ENCODE results near the gene EXOC5.
A peak's percentile ranks its signal among the peaks of the same experiment; 100 is the strongest.
"Not testable (repeated sequence)": the region's sequence is repeated elsewhere in the genome, so short reads cannot be mapped to it uniquely, and the experiment has no call there.

The EXOC5 gene

DNA sequence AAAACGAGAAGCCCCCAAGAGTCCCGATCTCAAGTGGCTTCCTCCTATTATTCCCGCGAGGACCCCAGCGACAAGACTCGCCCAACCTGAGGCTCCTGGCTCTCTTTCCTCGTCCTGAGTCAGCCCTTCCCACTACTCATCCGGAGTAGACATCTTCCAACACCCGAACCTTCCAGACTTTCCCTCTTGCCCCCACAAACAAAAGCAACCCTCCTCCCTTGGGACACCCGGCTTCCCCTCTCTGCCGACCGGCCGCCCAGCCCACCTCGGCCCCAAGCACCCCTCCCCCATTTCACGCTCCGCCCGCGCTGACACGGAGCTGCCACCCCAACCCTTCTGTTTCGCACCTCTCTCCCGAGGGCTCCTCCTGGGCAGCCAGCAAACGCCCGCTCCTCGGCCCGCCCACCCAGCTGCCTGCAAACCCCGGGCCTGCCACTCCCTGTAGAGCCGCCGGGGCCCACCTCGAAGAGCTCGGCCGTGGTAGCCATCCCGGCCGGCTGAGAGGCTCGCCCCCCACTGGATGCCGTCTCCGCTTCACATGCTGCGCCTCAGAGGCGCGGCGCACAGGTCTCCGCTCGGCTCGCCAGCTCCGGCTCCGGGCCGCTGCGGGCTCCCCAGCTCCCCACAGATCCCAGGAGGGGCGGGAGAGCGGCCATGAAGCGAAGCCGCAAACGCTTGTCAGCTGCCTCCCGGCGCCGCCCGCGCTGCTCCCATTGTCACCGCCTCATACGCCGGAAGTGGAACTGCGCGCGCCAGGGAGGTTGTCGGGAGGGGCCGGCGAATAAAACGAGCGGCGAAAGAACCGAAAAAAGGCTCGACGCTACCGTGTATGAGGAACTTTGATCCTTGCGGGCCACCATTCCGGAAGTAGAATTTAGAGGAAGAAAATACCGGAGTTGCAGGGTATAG is at the start of gene EXOC5, which contains the start of gene AP5M1:
Gene EXOC5, minus strand, starts transcription at position 745 of the 909 bp plus-strand sequence. Its CDS starts 257 bp downstream, at position 488.
Gene AP5M1, plus strand, starts transcription at position 811 of the 909 bp plus-strand sequence. CDS start 344 bp downstream, outside the sequence.
- peak; percentile 87 to 94 for DNase-seq

GRCh38 chr14:57317248-57317833 is 48.6 kb upstream of the EXOC5 start:
- peak; percentile 44 to 62 for DNase-seq

- no peak for DNase-seq
Measured at GRCh38 chr14:57314396-57315089, 45.8 kb upstream of the EXOC5 start.

- no peak for DNase-seq
Measured at GRCh38 chr14:57302883-57303282, 34.2 kb upstream of the EXOC5 start.

- DNase-seq, result no peak
Measured at GRCh38 chr14:57299511-57299910, 30.8 kb upstream of the EXOC5 start.

DNA sequence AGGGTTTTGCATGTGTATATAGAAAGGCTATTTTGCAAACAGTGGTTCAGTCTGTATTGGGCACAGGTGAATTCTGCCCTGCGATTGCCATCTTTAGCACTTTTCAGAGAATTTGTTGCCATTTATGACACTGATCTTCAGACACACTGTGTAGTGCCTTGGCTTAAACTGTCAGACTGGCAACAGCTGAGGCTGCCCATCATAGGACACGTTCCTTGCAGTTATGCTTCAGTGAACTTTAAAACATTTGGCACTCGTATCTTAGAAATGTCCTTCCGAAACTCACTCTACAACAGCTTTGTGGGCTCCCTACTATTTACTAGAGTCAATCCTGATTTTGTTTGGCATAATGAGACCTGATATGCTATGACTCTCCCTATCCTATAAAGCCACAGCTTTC is 29.1 kb upstream of the EXOC5 start:
- DNase-seq, result no peak

GRCh38 chr14:57295239-57295638 is 26.5 kb upstream of the EXOC5 start:
- no peak for DNase-seq

- peak in 1 of 2 donors; percentile 5 for DNase-seq
Measured at GRCh38 chr14:57293866-57294837, 25.4 kb upstream of the EXOC5 start.

DNA sequence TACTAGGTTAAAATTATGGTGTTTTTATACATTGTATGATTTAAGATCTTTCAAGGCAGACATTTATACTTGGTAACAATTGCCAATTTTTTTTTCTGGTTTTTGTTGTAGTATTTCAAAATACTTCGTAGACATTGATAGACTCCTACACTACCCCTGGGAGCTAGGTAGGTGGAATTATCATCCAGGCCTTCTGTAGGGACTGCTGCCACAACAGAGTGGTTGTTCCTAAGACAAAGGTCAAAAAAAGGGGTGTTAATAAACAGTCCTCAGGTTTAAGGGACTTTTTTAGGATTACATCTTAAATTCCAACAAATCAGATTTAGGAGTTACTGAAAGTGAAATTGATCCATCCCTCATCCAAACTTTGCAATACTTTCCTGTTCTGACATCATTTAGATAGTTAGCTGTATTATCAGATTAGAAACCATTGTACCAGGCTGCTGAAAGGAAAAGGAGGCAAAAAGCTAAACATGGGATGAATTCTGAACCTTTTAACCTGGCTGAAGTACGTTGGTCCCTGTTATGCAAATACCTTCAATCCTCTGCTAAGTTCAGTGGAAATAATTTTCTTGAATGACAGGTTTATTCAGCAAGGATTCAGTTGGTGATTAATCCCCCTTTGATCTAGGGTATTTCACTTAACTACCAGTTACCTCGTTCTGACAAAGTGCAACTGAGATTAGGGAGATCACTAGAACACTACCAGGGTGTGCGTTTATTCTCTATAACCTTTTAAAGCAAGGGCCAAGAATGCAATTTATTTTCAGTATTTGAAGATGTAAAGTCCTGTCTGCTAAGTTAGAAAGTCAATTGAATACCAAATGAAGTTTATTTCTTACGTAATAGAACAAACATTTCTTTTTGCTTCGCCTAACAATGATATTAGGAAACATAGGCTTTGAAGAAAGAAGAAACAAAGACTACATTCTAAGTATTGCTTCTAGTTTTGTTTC is 23.3 kb upstream of the EXOC5 start:
- DNase-seq, result no peak

DNA sequence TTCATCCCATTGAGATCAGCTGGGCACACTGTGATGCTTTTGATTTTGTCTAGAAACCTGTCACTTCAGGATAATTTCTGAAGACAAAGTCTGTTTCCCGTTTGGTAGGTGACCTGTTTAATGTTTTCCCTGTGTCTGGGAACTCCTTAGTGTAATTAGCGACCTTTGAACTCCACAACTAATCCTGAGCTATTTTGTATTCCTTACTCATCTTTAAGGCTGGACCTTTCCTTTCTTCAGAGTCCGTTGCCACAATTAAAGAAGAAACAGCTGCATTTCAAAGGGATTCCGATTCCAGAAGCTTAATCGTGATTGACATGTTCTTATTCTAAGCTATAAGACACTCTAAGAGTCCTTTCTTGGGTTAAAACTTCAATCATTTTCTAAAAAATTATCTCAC is 22.0 kb upstream of the EXOC5 start:
- no peak for DNase-seq

DNA sequence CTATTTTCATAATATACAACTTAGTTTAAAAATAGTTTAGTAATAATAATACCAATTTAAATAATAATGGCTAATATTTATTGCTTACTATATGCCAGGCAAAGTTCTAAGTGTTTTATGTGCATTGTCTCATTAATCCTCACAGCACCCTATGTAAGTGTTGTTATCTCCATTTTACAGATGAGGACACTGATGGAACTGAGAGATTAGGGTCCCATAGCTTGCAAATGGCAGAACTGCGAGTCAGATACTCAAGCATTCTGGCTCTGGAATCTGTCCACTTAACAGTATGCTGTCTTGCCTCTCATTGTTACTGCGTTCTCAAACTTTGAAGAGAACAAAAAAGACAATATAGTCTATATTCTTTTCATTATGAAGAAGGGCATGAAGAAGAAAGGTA is 19.0 kb upstream of the EXOC5 start:
- DNase-seq, result no peak

- no peak for DNase-seq
Measured at GRCh38 chr14:57277062-57277461, 8.4 kb upstream of the EXOC5 start.

DNA sequence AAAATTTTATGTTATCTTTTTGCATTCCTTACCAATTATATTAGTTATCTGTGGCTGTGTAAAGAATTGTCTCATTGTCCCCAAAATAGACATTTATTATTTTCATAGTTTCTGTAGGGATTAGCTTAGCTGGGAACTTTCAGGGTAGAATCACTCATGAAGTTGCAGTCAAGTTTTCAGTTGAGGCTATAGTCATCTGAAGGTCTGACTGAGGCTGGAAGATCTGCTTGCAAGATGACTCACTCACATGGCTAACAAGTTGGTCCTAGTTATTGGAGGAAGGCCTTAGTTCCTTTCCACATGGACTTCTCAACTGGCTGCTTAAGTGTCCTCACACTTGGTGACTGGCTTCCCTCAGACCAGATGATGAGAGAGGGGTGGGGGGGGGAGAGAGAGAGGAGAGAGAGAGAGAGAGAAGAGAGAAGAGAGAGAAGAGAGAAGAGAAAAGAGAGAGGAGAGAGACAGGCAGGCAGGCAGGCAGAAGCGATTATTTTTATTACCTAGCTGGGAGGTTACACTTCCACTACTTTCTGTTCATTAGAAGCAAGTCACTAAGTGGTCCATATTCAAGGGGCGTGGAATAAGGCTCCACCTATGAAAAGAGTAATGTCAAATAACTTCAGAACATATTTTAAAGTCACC is 6.4 kb upstream of the EXOC5 start:
- DNase-seq, result no peak

DNA sequence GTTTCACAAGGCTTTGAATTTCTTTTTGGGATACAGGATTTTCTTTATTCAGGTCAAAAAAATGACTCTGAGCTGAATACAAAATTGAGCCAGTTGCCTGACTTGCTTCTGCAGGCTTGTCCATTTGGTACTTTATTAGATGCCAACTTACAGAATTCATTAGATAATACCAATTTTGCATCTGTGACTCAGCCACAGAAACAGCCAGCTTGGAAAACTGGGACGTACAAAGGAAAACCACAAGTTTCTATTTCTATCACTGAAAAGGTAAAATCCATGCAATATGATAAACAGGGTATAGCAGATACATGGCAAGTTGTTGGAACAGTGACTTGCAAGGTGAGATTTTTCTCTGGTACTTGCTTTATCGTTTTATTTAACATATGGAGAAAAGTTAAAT is 5.8 kb upstream of the EXOC5 start:
- no peak for DNase-seq

DNA sequence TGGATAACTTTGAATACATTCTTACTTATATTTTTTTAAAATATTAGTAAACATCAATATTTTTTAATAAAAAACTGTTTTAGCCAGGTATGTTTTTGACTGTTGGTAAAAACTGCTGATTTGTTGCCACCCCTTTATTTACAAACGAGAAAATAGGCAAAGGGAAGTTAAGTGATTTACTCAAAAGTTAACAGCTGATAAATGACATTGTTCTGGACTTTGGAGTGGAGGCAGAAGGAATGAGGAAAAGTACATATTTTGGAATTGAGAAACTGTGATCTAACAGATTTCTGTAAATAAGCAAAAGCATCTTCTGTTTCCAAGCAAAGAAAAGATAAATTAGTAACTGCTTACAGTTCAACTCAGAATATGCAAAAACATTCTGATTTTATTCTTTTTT is 4.5 kb upstream of the EXOC5 start:
- no peak for DNase-seq

- no peak for DNase-seq
Measured at GRCh38 chr14:57266065-57266464, 2.6 kb downstream of the EXOC5 start.

GRCh38 chr14:57262117-57262516 is 6.6 kb downstream of the EXOC5 start:
- DNase-seq, result no peak

GRCh38 chr14:57261604-57262003 is 7.1 kb downstream of the EXOC5 start:
- DNase-seq, result no peak

DNA sequence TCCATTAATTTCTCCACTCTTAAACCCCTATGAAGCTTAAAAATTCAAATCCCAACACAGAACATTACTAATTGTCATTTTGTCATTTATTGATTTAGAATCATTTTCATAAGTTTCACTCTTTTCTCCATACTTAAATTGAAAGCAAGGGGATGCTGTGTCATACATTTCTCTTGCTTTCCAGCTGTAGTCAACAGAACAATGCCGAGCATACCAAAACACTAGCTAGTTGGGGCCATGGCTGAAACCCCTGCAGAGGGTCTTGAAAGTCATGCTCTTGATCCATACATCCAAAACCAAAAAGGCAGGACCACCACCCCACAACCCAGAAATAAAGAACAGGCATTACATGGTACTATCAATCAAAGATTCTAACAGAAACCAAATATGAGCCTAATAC is 9.0 kb downstream of the EXOC5 start:
- DNase-seq, result no peak

- DNase-seq, result not testable (repeated sequence)
Measured at GRCh38 chr14:57258221-57258620, 10.5 kb downstream of the EXOC5 start.

- no peak for DNase-seq
Measured at GRCh38 chr14:57254884-57255283, 13.8 kb downstream of the EXOC5 start.

Measured in hippocampal formation (tissue), 2 donors.